NCI-H524 (cell line): Measurements from ENCODE around the gene MCM9.
"Not testable (repeated sequence)": the region's sequence is repeated elsewhere in the genome, so short reads cannot be mapped to it uniquely, and the experiment has no call there.

Source experiments
- DNase-seq, 2 experiments: peaks; one replicate each; lab custom pipeline; 2025; lab: John Stamatoyannopoulos, UW

The MCM9 gene

GRCh38 chr6:118768904-118769325, 166.0 kb downstream of the MCM9 start:
- no peak for DNase-seq

- no peak for DNase-seq
These were observed 166.5 kb downstream of the MCM9 start for GRCh38 chr6:118768441-118768840.

DNA sequence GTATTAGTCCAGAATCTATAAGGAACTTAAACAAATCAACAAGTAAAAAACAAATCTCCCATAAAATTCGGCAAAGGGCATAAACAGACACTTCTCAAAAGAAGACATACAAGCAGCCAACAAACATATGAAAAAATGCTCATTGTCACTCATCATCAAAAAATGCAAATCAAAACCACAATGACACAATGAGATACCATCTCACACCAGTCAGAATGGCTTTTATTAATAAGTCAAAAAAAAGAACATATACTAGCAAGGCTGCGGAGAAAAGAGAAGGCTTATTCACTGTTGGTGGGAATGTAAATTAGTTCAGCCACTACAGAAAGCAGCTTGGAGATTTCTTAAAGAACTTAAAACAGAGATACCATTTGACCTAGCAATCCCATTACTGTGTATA, 169.6 kb downstream of the MCM9 start:
- DNase-seq = not testable (repeated sequence)

GRCh38 chr6:118764766-118765165, 170.2 kb downstream of the MCM9 start:
- no peak for DNase-seq
